ENCODE measurements around the gene PPP2R1A. TPM values are rescaled to one million over a fixed set of nuclear protein-coding genes. Genes with fewer than 3 reads are reported as not detected.
A peak's percentile ranks its signal among the peaks of the same experiment; 100 is the strongest.
"Not testable (repeated sequence)": the region's sequence is repeated elsewhere in the genome, so short reads cannot be mapped to it uniquely, and the experiment has no call there.

Gene PPP2R1A
- total RNA-seq, 2 donors from 2014 or later, result 241 to 252 TPM

GRCh38 chr19:52237771-52238400 lies 48.0 kb downstream of the PPP2R1A start:
- Mint-ChIP-seq H3K36me3 (no peaks in the 10 kb centered on the region), H3K4me1 (ENCODE audit: low read depth in 2 of 2) (no peaks in the 10 kb centered on the region), H3K9me3 (no peaks in the 10 kb centered on the region), H3K27ac (no peak overlapping the region), H3K4me3 (no peak overlapping the region), H3K27me3 (no peaks in the 10 kb centered on the region)
- ATAC-seq, result peak; percentile 62 to 73
- DNase-seq (ENCODE audit: low spot score), result peak; percentile 75

DNA sequence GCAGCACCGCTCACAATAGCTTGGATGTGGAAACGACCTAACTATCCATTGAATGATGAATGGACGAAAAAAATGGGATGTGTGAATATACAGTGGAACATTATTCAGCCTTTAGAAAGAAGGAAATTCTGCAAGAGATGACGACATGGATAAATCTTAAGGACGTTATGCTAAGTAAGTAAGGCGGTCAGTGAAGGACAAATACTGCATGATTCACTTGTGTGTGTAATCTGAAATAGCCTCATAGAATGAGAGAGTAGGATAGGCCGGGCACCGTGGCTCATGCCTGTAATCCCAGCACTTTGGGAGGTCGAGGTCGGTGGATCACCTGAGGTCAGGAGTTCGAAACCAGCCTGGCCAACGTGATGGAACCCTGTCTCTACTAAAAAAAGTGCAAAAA lies 54.2 kb downstream of the PPP2R1A start:
- no peak overlapping the region for H3K4me3 Mint-ChIP-seq
- ATAC-seq, result no peak
- no peaks in the 10 kb centered on the region for H3K4me1 Mint-ChIP-seq (ENCODE audit: low read depth in 2 of 2)
- no peak overlapping the region for H3K27ac Mint-ChIP-seq
- DNase-seq (ENCODE audit: low spot score), result no peak
- H3K36me3 Mint-ChIP-seq, result no peaks in the 10 kb centered on the region
- no peaks in the 10 kb centered on the region for H3K9me3 Mint-ChIP-seq
- peaks cover 0 to 4% of the 10 kb centered on the region in 2 donors for H3K27me3 Mint-ChIP-seq

- ATAC-seq, result peak; percentile 53 to 70
- H3K4me1 Mint-ChIP-seq (ENCODE audit: low read depth in 2 of 2), result no peaks in the 10 kb centered on the region
- no peak overlapping the region for H3K27ac Mint-ChIP-seq
- no peaks in the 10 kb centered on the region for H3K36me3 Mint-ChIP-seq
- peak; percentile 69 for DNase-seq (ENCODE audit: low spot score)
- H3K27me3 Mint-ChIP-seq, result peaks cover 0 to 4% of the 10 kb centered on the region in 2 donors
- peaks cover 4% of the 10 kb centered on the region for H3K9me3 Mint-ChIP-seq
- H3K4me3 Mint-ChIP-seq, result no peak overlapping the region
Measured at GRCh38 chr19:52248241-52248640, 58.4 kb downstream of the PPP2R1A start.

- Mint-ChIP-seq H3K36me3 (no peaks in the 10 kb centered on the region), H3K27me3 (peaks cover 7 to 8% of the 10 kb centered on the region in 2 donors)
Measured at GRCh38 chr19:52258426-52258825, 68.6 kb downstream of the PPP2R1A start.

GRCh38 chr19:52265556-52265955 lies 75.7 kb downstream of the PPP2R1A start:
- H3K9me3 Mint-ChIP-seq; ATAC-seq; DNase-seq (ENCODE audit: low spot score); H3K36me3 Mint-ChIP-seq; H3K27me3 Mint-ChIP-seq; H3K27ac Mint-ChIP-seq; H3K4me3 Mint-ChIP-seq; H3K4me1 Mint-ChIP-seq (ENCODE audit: low read depth in 2 of 2): not testable (repeated sequence)

More at GRCh38 chr19:52258426-52258825, 68.6 kb downstream of the PPP2R1A start:
- Mint-ChIP-seq H3K4me1 (ENCODE audit: low read depth in 2 of 2) (no peaks in the 10 kb centered on the region), H3K9me3 (no peaks in the 10 kb centered on the region), H3K27ac (no peak overlapping the region), H3K4me3 (no peak overlapping the region)
- DNase-seq (ENCODE audit: low spot score) (no peak), ATAC-seq (no peak)

- Mint-ChIP-seq H3K4me1 (ENCODE audit: low read depth in 2 of 2) (peaks cover 29 to 34% of the 10 kb centered on the region in 2 donors), H3K27ac (peak within 1 kb of the TSS; percentile 86 to 96), H3K27me3 (no peaks in the 10 kb centered on the region), H3K36me3 (peaks cover 36% of the 10 kb centered on the region), H3K4me3 (peak within 1 kb of the TSS; percentile 95), H3K9me3 (peaks cover 3% of the 10 kb centered on the region)
- ATAC-seq (peak; percentile 99), DNase-seq (ENCODE audit: low spot score) (peak; percentile 96)
Measured at GRCh38 chr19:52269338-52270261, 79.7 kb downstream of the PPP2R1A start, which contains the start of gene ZNF766. Gene ZNF766 (plus strand): TSS chr19:52269587. CDS start chr19:52269614, 27 bp downstream.

- H3K27me3 Mint-ChIP-seq, result no peaks in the 10 kb centered on the region
- H3K4me1 Mint-ChIP-seq (ENCODE audit: low read depth in 2 of 2), result peaks cover 33 to 38% of the 10 kb centered on the region in 2 donors
- peaks cover 38% of the 10 kb centered on the region for H3K36me3 Mint-ChIP-seq
- ATAC-seq, result no peak
- peak overlapping the region; percentile 95 for H3K4me3 Mint-ChIP-seq
- DNase-seq (ENCODE audit: low spot score), result no peak
- H3K27ac Mint-ChIP-seq, result peak overlapping the region; percentile 86 to 96
- peaks cover 3% of the 10 kb centered on the region for H3K9me3 Mint-ChIP-seq
Measured at GRCh38 chr19:52270266-52270885, 80.5 kb downstream of the PPP2R1A start.

DNA sequence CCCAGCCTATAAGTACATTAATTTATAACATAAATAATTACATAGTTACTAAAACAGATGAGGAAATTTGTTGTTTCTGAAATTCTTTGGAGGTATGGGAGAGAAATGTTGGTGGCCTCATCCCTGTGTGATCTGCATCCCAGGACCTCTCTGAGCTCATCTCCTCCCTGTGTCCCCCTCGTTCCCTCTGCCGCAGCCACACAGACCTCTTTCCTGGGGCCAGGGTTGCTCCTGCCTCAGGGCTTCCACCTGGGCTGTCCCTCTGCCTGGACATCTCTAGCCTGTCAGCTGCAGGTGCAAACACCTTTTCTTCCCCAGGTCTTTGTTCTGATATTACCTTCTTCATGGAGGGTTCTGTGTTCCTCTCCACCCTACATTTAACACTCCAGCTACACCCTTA lies 83.4 kb downstream of the PPP2R1A start:
- ATAC-seq (no peak), DNase-seq (ENCODE audit: low spot score) (no peak)
- Mint-ChIP-seq H3K4me1 (ENCODE audit: low read depth in 2 of 2) (peaks cover 41 to 46% of the 10 kb centered on the region in 2 donors), H3K36me3 (peaks cover 47% of the 10 kb centered on the region), H3K27ac (no peak overlapping the region), H3K9me3 (peaks cover 3% of the 10 kb centered on the region), H3K27me3 (no peaks in the 10 kb centered on the region), H3K4me3 (no peak overlapping the region)

- no peak overlapping the region for H3K27ac Mint-ChIP-seq
- peaks cover 7% of the 10 kb centered on the region for H3K9me3 Mint-ChIP-seq
- no peak overlapping the region for H3K4me3 Mint-ChIP-seq
- ATAC-seq (no peak), DNase-seq (ENCODE audit: low spot score) (no peak)
- no peaks in the 10 kb centered on the region for H3K27me3 Mint-ChIP-seq
- peaks cover 47 to 53% of the 10 kb centered on the region in 2 donors for H3K4me1 Mint-ChIP-seq (ENCODE audit: low read depth in 2 of 2)
- H3K36me3 Mint-ChIP-seq, result peaks cover 56% of the 10 kb centered on the region
Measured at GRCh38 chr19:52274191-52274590, 84.3 kb downstream of the PPP2R1A start.

GRCh38 chr19:52275988-52276387 lies 86.1 kb downstream of the PPP2R1A start:
- no peak overlapping the region for H3K4me3 Mint-ChIP-seq
- ATAC-seq, result no peak
- peaks cover 46% of the 10 kb centered on the region for H3K36me3 Mint-ChIP-seq
- H3K4me1 Mint-ChIP-seq (ENCODE audit: low read depth in 2 of 2), result peaks cover 39 to 47% of the 10 kb centered on the region in 2 donors
- H3K9me3 Mint-ChIP-seq, result peaks cover 10% of the 10 kb centered on the region
- no peak overlapping the region for H3K27ac Mint-ChIP-seq
- DNase-seq (ENCODE audit: low spot score), result no peak
- H3K27me3 Mint-ChIP-seq, result no peaks in the 10 kb centered on the region

- H3K9me3 Mint-ChIP-seq, result peaks cover 10% of the 10 kb centered on the region
- no peak for ATAC-seq
- peaks cover 35 to 40% of the 10 kb centered on the region in 2 donors for H3K4me1 Mint-ChIP-seq (ENCODE audit: low read depth in 2 of 2)
- DNase-seq (ENCODE audit: low spot score), result no peak
- H3K36me3 Mint-ChIP-seq, result peaks cover 39% of the 10 kb centered on the region
- no peak overlapping the region for H3K4me3 Mint-ChIP-seq
- H3K27ac Mint-ChIP-seq, result no peak overlapping the region
- H3K27me3 Mint-ChIP-seq, result no peaks in the 10 kb centered on the region
Measured at GRCh38 chr19:52277471-52277870, 87.6 kb downstream of the PPP2R1A start.
